Subcutaneous adipose tissue (tissue), 4 donors: ENCODE measurements around the gene NTF4. TPM values are rescaled to one million over a fixed set of nuclear protein-coding genes. Genes with fewer than 3 reads are reported as not detected.

Experiments
- small RNA-seq: library from RNA; depleted of rRNA; stranded (forward); fragments of <200 nt; gene quantifications from one replicate; pipeline ENCODE3, GENCODE V24; 2016
- total RNA-seq, 4 donors: library from RNA; depleted of rRNA; stranded (reverse); fragments of >200 nt; gene quantifications; one replicate each; pipeline ENCODE4 v1.1.0, GENCODE V29; 2016
- TF ChIP-seq, protein P1 (sequence below): fragments of 450-650 bp; IDR thresholded peaks from one replicate; pipeline ENCODE4 v1.5.1; 2016; ENCODE audit warnings: low read depth, mild to moderate bottlenecking, control low read depth, antibody characterized with exemption, moderate library complexity

Gene NTF4
- total RNA-seq, 4 donors from 2014 or later = not detected

- TF ChIP-seq, protein P1, sequence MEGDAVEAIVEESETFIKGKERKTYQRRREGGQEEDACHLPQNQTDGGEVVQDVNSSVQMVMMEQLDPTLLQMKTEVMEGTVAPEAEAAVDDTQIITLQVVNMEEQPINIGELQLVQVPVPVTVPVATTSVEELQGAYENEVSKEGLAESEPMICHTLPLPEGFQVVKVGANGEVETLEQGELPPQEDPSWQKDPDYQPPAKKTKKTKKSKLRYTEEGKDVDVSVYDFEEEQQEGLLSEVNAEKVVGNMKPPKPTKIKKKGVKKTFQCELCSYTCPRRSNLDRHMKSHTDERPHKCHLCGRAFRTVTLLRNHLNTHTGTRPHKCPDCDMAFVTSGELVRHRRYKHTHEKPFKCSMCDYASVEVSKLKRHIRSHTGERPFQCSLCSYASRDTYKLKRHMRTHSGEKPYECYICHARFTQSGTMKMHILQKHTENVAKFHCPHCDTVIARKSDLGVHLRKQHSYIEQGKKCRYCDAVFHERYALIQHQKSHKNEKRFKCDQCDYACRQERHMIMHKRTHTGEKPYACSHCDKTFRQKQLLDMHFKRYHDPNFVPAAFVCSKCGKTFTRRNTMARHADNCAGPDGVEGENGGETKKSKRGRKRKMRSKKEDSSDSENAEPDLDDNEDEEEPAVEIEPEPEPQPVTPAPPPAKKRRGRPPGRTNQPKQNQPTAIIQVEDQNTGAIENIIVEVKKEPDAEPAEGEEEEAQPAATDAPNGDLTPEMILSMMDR = no peak
These were observed 53.4 kb downstream of the NTF4 start for GRCh38 chr19:49011194-49011593.

Small RNA genes lying within 50 kb of the gene (small RNA-seq; reads per million reads assigned to genes)
- gene RN7SL708P = not detected

Other genes with a start within 250 kb of the NTF4 start
- 10 to 100 TPM in 3 of 4 donors, 1 to 10 TPM in 1; 6.4 to 19.0 (median 13.8) TPM for gene HSD17B14, start 228.3 kb downstream of the NTF4 start, total RNA-seq
- gene PLEKHA4, start 196.2 kb downstream of the NTF4 start, total RNA-seq = 10 to 100 TPM in 1 of 4 donors, 1 to 10 TPM in 3; 5.7 to 27.3 (median 8.5) TPM
- 10 to 100 TPM; 30.5 to 81.7 (median 48.3) TPM for gene PPP1R15A, start 192.4 kb downstream of the NTF4 start, total RNA-seq
- under 1 TPM in 1 of 4 donors, not detected in 3; 0.22 TPM for gene TULP2, start 166.1 kb downstream of the NTF4 start, total RNA-seq
- 100 to 1,000 TPM; 128 to 480 (median 313) TPM for gene NUCB1, start 164.5 kb downstream of the NTF4 start, total RNA-seq
- 1 to 10 TPM in 1 of 4 donors, not detected in 3; 1.1 TPM for gene DHDH, start 131.1 kb downstream of the NTF4 start, total RNA-seq
- gene BAX, start 109.9 kb downstream of the NTF4 start, total RNA-seq = 10 to 100 TPM; 21.0 to 37.2 (median 31.2) TPM
- over 10,000 TPM in 3 of 4 donors, 1,000 to 10,000 TPM in 1; 7,770 to 28,830 (median 13,714) TPM for gene FTL, start 99.5 kb downstream of the NTF4 start, total RNA-seq
- gene GYS1, start 71.5 kb downstream of the NTF4 start, total RNA-seq = 10 to 100 TPM; 15.1 to 86.3 (median 34.5) TPM
- 10 to 100 TPM; 34.3 to 62.5 (median 49.4) TPM for gene RUVBL2, start 70.9 kb downstream of the NTF4 start, total RNA-seq
- gene LHB, start 47.7 kb downstream of the NTF4 start, total RNA-seq = not detected
- gene CGB3, start 40.5 kb downstream of the NTF4 start, total RNA-seq = not detected
- gene CGB2, start 32.9 kb downstream of the NTF4 start, total RNA-seq = not detected
- gene CGB1, start 27.9 kb downstream of the NTF4 start, total RNA-seq = not detected
- not detected for gene CGB5, start 21.0 kb downstream of the NTF4 start, total RNA-seq
- not detected for gene CGB8, start 15.7 kb downstream of the NTF4 start, total RNA-seq
- gene CGB7, start 7.1 kb downstream of the NTF4 start, total RNA-seq = 1 to 10 TPM in 1 of 4 donors, not detected in 3; 1.3 TPM
- not detected for gene KCNA7, start 7.9 kb upstream of the NTF4 start, total RNA-seq
- gene SNRNP70, start 20.6 kb upstream of the NTF4 start, total RNA-seq = 100 to 1,000 TPM; 122 to 164 (median 152) TPM
- gene LIN7B, start 49.6 kb upstream of the NTF4 start, total RNA-seq = 1 to 10 TPM in 3 of 4 donors, not detected in 1; 6.6 to 9.0 (median 7.1) TPM
- 1 to 10 TPM in 3 of 4 donors, not detected in 1; 1.1 to 6.5 (median 1.5) TPM for gene C19orf73, start 54.3 kb upstream of the NTF4 start, total RNA-seq
- 1 to 10 TPM in 3 of 4 donors, under 1 TPM in 1; 0.68 to 5.7 (median 2.4) TPM for gene PPFIA3, start 54.7 kb upstream of the NTF4 start, total RNA-seq
- gene HRC, start 90.6 kb upstream of the NTF4 start, total RNA-seq = 1 to 10 TPM in 2 of 4 donors, under 1 TPM in 2; 0.49 to 3.8 (median 1.7) TPM
- gene TRPM4, start 93.0 kb upstream of the NTF4 start, total RNA-seq = 10 to 100 TPM in 3 of 4 donors, 1 to 10 TPM in 1; 6.5 to 25.8 (median 11.8) TPM